NB4 (cell line): Measurements from ENCODE around the gene IL32.

Source experiments
- CTCF ChIP-seq: IDR thresholded peaks from one replicate; pipeline ENCODE4 v1.5.1; 2012; ENCODE audit warnings: low read depth, low read length
- POLR2A ChIP-seq: IDR thresholded peaks from 2 replicates; pipeline ENCODE4 v1.6.1; 2011; ENCODE audit warnings: mild to moderate bottlenecking; ENCODE audit not compliant: insufficient read length; ENCODE audit errors: extremely low read depth

- TF ChIP-seq CTCF (no peak), POLR2A (peak; percentile 87)
These were observed 45.2 kb upstream of the IL32 start, which contains the start of gene TNFRSF12A for GRCh38 chr16:3020247-3020603.
